Neuronal stem cell (in vitro differentiated cells): Measurements from ENCODE around the gene DPH6.
A peak's percentile ranks its signal among the peaks of the same experiment; 100 is the strongest.

Experiments
- DNase-seq: peaks from one replicate; pipeline ENCODE4 v3.0.0-alpha.2; 2013; ENCODE audit warnings: low spot score
- H2AFZ ChIP-seq: one replicate; pipeline ENCODE4 v1.6.1; 2013; ENCODE audit warnings: mild to moderate bottlenecking, low read length, inconsistent platforms
- H2AK5ac ChIP-seq: 2 replicates; pipeline ENCODE4 v1.6.1; 2013; ENCODE audit warnings: low read depth, mild to moderate bottlenecking, inconsistent platforms, low read length, moderate library complexity, mixed read lengths
- H2BK120ac ChIP-seq: 2 replicates; pipeline ENCODE4 v1.6.1; 2013; ENCODE audit warnings: low read depth, mild to moderate bottlenecking, inconsistent platforms, low read length, moderate library complexity, mixed read lengths
- H2BK12ac ChIP-seq: one replicate; pipeline ENCODE4 v1.6.1; 2013; ENCODE audit warnings: low read length, inconsistent platforms
- H2BK15ac ChIP-seq: 2 replicates; pipeline ENCODE4 v1.6.1; 2013; ENCODE audit warnings: mild to moderate bottlenecking, low read length, inconsistent platforms, mixed read lengths
- H2BK5ac ChIP-seq: one replicate; pipeline ENCODE4 v1.6.1; 2013; ENCODE audit warnings: inconsistent platforms, mild to moderate bottlenecking, low read length, moderate library complexity
- H3K14ac ChIP-seq: one replicate; pipeline ENCODE4 v1.6.1; 2013; ENCODE audit warnings: low read length, inconsistent platforms
- H3K18ac ChIP-seq: 2 replicates; pipeline ENCODE4 v1.6.1; 2013; ENCODE audit warnings: low read length, inconsistent platforms
- H3K23ac ChIP-seq: 2 replicates; pipeline ENCODE4 v1.6.1; 2013; ENCODE audit warnings: low read depth, mild to moderate bottlenecking, mixed read lengths, low read length, inconsistent platforms; ENCODE audit not compliant: poor library complexity
- H3K27ac ChIP-seq: replicated peaks from 3 replicates; pipeline ENCODE4 v1.5.1; 2013; ENCODE audit warnings: low read length, inconsistent platforms
- H3K27me3 ChIP-seq, 3 experiments: 2 replicates each; pipeline ENCODE4 v1.6.1; 2013; ENCODE audit warnings: low read length in 3 of 3, mild to moderate bottlenecking in 2 of 3, inconsistent platforms in 1 of 3, low read depth in 1 of 3, mixed read lengths in 1 of 3, moderate library complexity in 1 of 3; ENCODE audit not compliant: control insufficient read depth in 3 of 3, insufficient read depth in 3 of 3
- H3K36me3 ChIP-seq, 2 donors: replicated peaks in 1 of 2; 2 replicates each; pipeline ENCODE4 v1.6.1; 2013; ENCODE audit warnings: low read length in 2 of 2; ENCODE audit not compliant: control insufficient read depth in 2 of 2, insufficient read depth in 2 of 2
- H3K4ac ChIP-seq: 2 replicates; pipeline ENCODE4 v1.6.1; 2013; ENCODE audit warnings: inconsistent platforms, mild to moderate bottlenecking, low read length, moderate library complexity
- H3K4me1 ChIP-seq, 2 donors: 1 replicate in 1 of 2; 2 replicates in 1 of 2; pipeline ENCODE4 v1.6.1; 2013; ENCODE audit warnings: low read length in 2 of 2, low read depth in 1 of 2; ENCODE audit not compliant: control insufficient read depth in 2 of 2, insufficient read depth in 1 of 2
- H3K4me2 ChIP-seq: one replicate; pipeline ENCODE4 v1.6.1; 2013; ENCODE audit warnings: mild to moderate bottlenecking, low read length, inconsistent platforms; ENCODE audit not compliant: insufficient read depth, poor library complexity, severe bottlenecking
- H3K4me3 ChIP-seq, 2 donors: 2 replicates each; pipeline ENCODE4 v1.5.1; 2013; ENCODE audit warnings: low read length in 2 of 2, mild to moderate bottlenecking in 2 of 2, inconsistent platforms in 1 of 2, moderate library complexity in 1 of 2
- H3K79me1 ChIP-seq: one replicate; pipeline ENCODE4 v1.6.1; 2013; ENCODE audit warnings: low read depth, mild to moderate bottlenecking, inconsistent platforms, low read length, moderate library complexity
- H3K9ac ChIP-seq: one replicate; pipeline ENCODE4 v1.6.1; 2013; ENCODE audit warnings: mild to moderate bottlenecking, low read depth, low read length, inconsistent platforms; ENCODE audit not compliant: poor library complexity
- H3K9me3 ChIP-seq, 2 donors: replicated peaks in 1 of 2; 2 replicates each; pipeline versions ENCODE3 to v1.6.1; 2013; ENCODE audit warnings: low read length in 2 of 2, mild to moderate bottlenecking in 2 of 2, inconsistent platforms in 1 of 2, low read depth in 1 of 2, mixed read lengths in 1 of 2, moderate library complexity in 1 of 2; ENCODE audit not compliant: control insufficient read depth in 2 of 2, insufficient read depth in 1 of 2
- H4K8ac ChIP-seq: one replicate; pipeline ENCODE4 v1.6.1; 2013; ENCODE audit warnings: low read depth, mild to moderate bottlenecking, inconsistent platforms, low read length, moderate library complexity
- H4K91ac ChIP-seq: one replicate; pipeline ENCODE4 v1.6.1; 2013; ENCODE audit warnings: low read length, low read depth, mild to moderate bottlenecking, inconsistent platforms; ENCODE audit not compliant: poor library complexity
- WGBS, 2 donors: extraction: QIAGEN DNeasy Blood & Tissue Kit; methylation state at CpG; one replicate each; pipeline ENCODE4 v1.1.7; 2013; ENCODE audit warnings: missing lambda C conversion rate in 2 of 2, mixed read lengths in 1 of 2; ENCODE audit not compliant: insufficient read length in 2 of 2, insufficient replicate concordance in 1 of 2; ENCODE audit errors: extremely low coverage in 2 of 2; 5-methylcytosine and 5-hydroxymethylcytosine counted together

Gene DPH6

GRCh38 chr15:35499723-35500122, 46.2 kb downstream of the DPH6 start:
- no CpG with 5 or more reads among the region's 4 CpGs for WGBS, 2 donors
- DNase-seq, result no peak
- Histone ChIP-seq H3K23ac (no peak overlapping the region), H4K91ac (no peak overlapping the region), H3K14ac (no peak overlapping the region), H4K8ac (no peak overlapping the region), H2BK15ac (no peak overlapping the region), H3K4me1 (no peaks in the 10 kb centered on the region), H2BK12ac (no peak overlapping the region), H3K18ac (no peak overlapping the region), H3K4me2 (no peak overlapping the region), H2BK120ac (no peak overlapping the region), H3K4ac (no peak overlapping the region), H3K27ac (no peak overlapping the region), H2AFZ (no peak overlapping the region), H2AK5ac (no peak overlapping the region), H3K36me3 (no peaks in the 10 kb centered on the region), H2BK5ac (no peak overlapping the region), H3K79me1 (no peaks in the 10 kb centered on the region), H3K4me3 (no peak overlapping the region), H3K9me3 (no peaks in the 10 kb centered on the region), H3K9ac (no peak overlapping the region), H3K27me3 (no peaks in the 10 kb centered on the region)

GRCh38 chr15:35496585-35496984, 49.4 kb downstream of the DPH6 start:
- no peak overlapping the region for H3K18ac ChIP-seq
- H3K23ac ChIP-seq, result no peak overlapping the region
- no peak overlapping the region for H4K91ac ChIP-seq
- no peak for DNase-seq
- no peak overlapping the region for H3K4me3 ChIP-seq
- H3K79me1 ChIP-seq, result no peaks in the 10 kb centered on the region
- H4K8ac ChIP-seq, result no peak overlapping the region
- H2BK12ac ChIP-seq, result no peak overlapping the region
- H2BK15ac ChIP-seq, result no peak overlapping the region
- H3K4me2 ChIP-seq, result no peak overlapping the region
- H2BK120ac ChIP-seq, result no peak overlapping the region
- H3K4me1 ChIP-seq, result no peaks in the 10 kb centered on the region
- no peak overlapping the region for H3K9ac ChIP-seq
- no peak overlapping the region for H3K14ac ChIP-seq
- no peak overlapping the region for H2AFZ ChIP-seq
- H2BK5ac ChIP-seq, result no peak overlapping the region
- no peak overlapping the region for H3K4ac ChIP-seq
- no peaks in the 10 kb centered on the region for H3K27me3 ChIP-seq
- no peak overlapping the region for H3K27ac ChIP-seq
- H3K36me3 ChIP-seq, result no peaks in the 10 kb centered on the region
- H3K9me3 ChIP-seq, result no peaks in the 10 kb centered on the region
- no peak overlapping the region for H2AK5ac ChIP-seq

GRCh38 chr15:35495080-35495479, 50.9 kb downstream of the DPH6 start:
- Histone ChIP-seq H2AK5ac (no peak overlapping the region), H3K36me3 (no peaks in the 10 kb centered on the region), H2BK12ac (no peak overlapping the region), H3K9ac (no peak overlapping the region), H2BK120ac (no peak overlapping the region), H3K27ac (no peak overlapping the region), H4K8ac (no peak overlapping the region), H2AFZ (peak overlapping the region; percentile 29), H2BK5ac (no peak overlapping the region), H3K27me3 (no peaks in the 10 kb centered on the region), H3K23ac (no peak overlapping the region), H3K4ac (no peak overlapping the region), H2BK15ac (no peak overlapping the region), H3K4me3 (no peak overlapping the region), H3K14ac (no peak overlapping the region), H3K4me1 (no peaks in the 10 kb centered on the region), H3K4me2 (no peak overlapping the region), H4K91ac (no peak overlapping the region), H3K18ac (no peak overlapping the region), H3K9me3 (peaks cover 0 to 2% of the 10 kb centered on the region in 2 donors), H3K79me1 (no peaks in the 10 kb centered on the region)
- no peak for DNase-seq
- WGBS, 2 donors, result no CpG with 5 or more reads among the region's 3 CpGs

- H3K36me3 ChIP-seq, result peaks cover 0 to under 1% of the 10 kb centered on the region in 2 donors
- H3K9me3 ChIP-seq, result peaks cover 4 to 9% of the 10 kb centered on the region in 2 donors
Measured at GRCh38 chr15:35491999-35492398, 54.0 kb downstream of the DPH6 start.

More at GRCh38 chr15:35491999-35492398, 54.0 kb downstream of the DPH6 start:
- Histone ChIP-seq H4K8ac (no peak overlapping the region), H3K4me3 (no peak overlapping the region), H2BK5ac (no peak overlapping the region), H2BK12ac (no peak overlapping the region), H4K91ac (no peak overlapping the region), H3K4ac (no peak overlapping the region), H3K9ac (no peak overlapping the region), H3K27ac (no peak overlapping the region), H3K27me3 (no peaks in the 10 kb centered on the region), H2BK120ac (no peak overlapping the region), H3K4me1 (no peaks in the 10 kb centered on the region), H2AK5ac (no peak overlapping the region), H3K79me1 (no peaks in the 10 kb centered on the region), H3K18ac (no peak overlapping the region), H3K4me2 (no peak overlapping the region), H2BK15ac (no peak overlapping the region), H3K23ac (no peak overlapping the region), H3K14ac (no peak overlapping the region), H2AFZ (no peak overlapping the region)
- no peak for DNase-seq
- no CpG with 5 or more reads among the region's 3 CpGs for WGBS, 2 donors
